Fibroblast of skin of left biceps (primary cell): ENCODE results near the gene DCP1A.
"Not testable (repeated sequence)": the region's sequence is repeated elsewhere in the genome, so short reads cannot be mapped to it uniquely, and the experiment has no call there.

Experiments used
- DNase-seq, 2 experiments: peaks; one replicate each; pipeline ENCODE4 v3.0.0-alpha.2; 2013; ENCODE audit warnings: low read depth in 2 of 2

The DCP1A gene

DNA sequence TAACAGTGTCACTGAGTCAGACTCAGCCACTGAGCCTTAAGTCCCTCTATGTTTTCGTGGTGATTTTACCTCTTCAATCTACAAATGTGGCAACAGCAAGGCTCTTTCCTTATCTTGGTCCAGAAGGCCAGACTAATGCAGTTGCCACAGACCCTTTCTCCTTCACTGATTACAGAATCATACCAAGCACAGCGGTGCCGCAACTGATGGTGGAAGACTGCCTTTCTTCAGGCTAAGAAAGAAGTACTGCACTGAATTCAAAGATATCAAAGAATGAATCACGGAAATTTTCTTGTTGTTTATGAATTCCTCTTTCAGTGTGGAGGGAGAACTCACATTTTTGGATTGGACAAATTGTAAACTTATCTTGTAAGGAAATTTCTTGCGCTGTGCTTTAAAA, 18.6 kb downstream of the DCP1A start:
- no peak for DNase-seq

DNA sequence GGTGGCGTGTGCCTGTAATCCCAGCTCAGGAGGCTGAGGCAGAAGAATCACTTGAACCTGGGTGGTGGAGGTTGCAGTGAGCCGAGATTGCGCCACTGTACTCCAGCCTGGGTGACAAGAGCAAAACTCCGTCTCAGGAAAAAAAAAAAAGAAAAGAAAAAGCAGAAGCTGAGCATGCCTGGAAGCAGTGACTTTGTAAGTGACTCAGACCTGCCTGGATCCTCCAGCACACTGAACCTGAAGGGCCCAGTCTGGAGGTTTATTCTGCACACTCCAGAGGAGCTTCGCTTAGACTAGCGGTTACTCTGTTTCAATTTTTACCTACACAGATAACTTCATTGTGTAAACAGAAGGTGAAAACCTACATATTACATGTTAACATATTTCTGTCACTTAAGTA, 19.4 kb downstream of the DCP1A start:
- not testable (repeated sequence) for DNase-seq

- no peak for DNase-seq
Measured at GRCh38 chr3:53324105-53324504, 23.2 kb downstream of the DCP1A start.

- DNase-seq, result no peak
Measured at GRCh38 chr3:53320697-53321096, 26.6 kb downstream of the DCP1A start.

GRCh38 chr3:53318522-53318921, 28.8 kb downstream of the DCP1A start:
- DNase-seq, result peak; percentile 6 to 9

GRCh38 chr3:53312832-53313231, 34.5 kb downstream of the DCP1A start:
- no peak for DNase-seq

DNA sequence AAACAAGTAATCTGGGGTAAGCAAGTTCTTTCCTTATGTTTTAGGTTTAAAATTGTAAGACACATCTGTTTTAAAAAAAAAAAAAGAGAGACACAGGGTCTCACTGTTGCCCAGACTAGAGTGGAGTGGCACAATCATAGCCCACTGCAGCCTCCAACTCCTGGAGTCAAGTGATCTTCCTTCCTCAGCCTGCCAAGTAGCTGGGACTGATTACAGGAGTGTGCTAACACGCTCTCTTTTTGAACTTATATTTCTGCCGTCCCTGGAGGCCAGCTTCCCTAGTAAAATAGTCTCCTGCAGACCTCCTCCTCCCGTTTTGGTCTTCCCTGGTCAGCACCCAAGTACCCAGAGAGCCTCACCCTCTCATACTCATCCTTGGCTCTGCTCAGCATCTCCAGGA, 35.5 kb downstream of the DCP1A start:
- no peak for DNase-seq

GRCh38 chr3:53303957-53304356, 43.4 kb downstream of the DCP1A start:
- no peak for DNase-seq

GRCh38 chr3:53303549-53303948, 43.8 kb downstream of the DCP1A start:
- DNase-seq, result no peak

DNA sequence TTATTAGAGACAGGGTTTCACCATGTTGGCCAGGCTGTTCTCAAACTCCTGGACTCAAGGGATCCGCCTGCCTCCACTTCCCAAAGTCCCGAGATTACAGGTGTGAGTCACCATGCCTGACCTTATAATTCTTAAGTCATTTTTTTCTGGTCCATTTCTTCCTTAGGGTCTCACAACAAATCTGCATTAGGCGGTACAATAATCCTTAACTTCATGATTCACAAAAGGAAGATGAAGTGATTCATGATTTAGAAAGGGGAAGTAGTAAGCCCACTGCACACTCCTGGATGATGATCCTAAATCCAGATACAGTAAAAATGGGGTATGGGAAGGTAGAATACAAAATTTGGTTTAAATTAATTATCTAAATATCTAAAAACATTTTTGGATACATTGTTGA, 46.5 kb downstream of the DCP1A start:
- no peak for DNase-seq

GRCh38 chr3:53299611-53300023, 47.7 kb downstream of the DCP1A start:
- DNase-seq, result peak; percentile 17 to 19

- no peak for DNase-seq
Measured at GRCh38 chr3:53295410-53295809, 51.9 kb downstream of the DCP1A start.

DNA sequence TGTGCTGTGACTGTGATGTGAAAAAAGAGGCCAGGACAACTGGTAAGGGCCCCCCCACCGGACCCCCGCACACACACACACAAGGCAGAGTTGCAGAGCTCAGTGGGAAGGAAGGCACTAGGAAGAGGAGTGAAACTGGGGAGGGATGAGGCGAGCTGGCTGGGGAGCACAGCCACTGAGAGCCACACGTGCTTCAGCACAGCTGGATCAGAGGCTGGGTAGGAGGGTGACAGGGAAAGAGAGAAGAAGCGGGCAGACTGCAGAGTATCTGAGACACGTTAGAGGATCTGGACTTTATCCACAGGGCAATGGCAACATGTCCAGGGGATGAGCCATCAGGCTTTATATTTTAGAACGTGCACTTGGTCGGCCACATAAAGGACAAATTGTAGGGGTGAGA, 53.5 kb downstream of the DCP1A start:
- DNase-seq, result no peak

DNA sequence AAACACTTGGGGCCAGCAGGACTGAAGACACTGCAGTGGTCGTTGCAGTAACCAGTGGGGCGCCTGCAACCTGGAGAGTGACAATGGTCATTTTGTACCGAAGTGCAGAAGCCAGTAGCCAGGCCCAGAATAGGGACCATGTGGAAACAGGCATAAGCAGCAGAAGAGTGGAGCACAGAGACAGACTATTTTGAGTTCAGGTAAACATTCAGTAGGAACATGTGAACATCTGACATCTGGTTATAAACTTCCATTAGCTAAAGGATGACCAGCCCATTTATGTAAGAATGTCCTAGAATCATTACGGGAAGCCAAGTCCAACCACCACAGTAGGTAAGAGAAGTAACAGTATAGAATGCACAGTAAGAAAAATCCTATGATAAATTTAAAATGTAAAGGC, 59.1 kb downstream of the DCP1A start:
- DNase-seq, result no peak

GRCh38 chr3:53287131-53287629, 60.2 kb downstream of the DCP1A start:
- no peak for DNase-seq

GRCh38 chr3:53286727-53287126, 60.6 kb downstream of the DCP1A start:
- DNase-seq, result no peak

DNA sequence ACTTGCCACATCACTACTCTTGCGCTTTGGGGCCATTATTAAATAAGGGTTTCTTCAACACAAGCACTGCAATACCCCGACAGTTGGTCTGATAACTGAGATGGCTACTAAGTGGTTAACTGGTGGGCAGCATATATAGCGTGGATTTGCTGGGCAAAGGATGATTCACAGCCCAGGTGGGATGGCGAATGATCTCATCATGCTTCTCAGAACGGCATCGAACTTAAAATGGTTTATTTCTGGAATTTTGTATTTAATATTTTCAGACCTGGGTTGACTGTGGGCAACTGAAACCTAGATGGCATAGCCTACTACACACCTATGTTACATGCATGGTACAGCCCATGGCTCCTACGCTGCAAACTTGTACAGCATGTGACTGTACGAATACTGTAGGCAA, 64.8 kb downstream of the DCP1A start:
- DNase-seq, result no peak

GRCh38 chr3:53278667-53279066, 68.7 kb downstream of the DCP1A start:
- no peak for DNase-seq

GRCh38 chr3:53274938-53275605, 72.3 kb downstream of the DCP1A start:
- no peak for DNase-seq

- no peak for DNase-seq
Measured at GRCh38 chr3:53273146-53273670, 74.1 kb downstream of the DCP1A start.

DNA sequence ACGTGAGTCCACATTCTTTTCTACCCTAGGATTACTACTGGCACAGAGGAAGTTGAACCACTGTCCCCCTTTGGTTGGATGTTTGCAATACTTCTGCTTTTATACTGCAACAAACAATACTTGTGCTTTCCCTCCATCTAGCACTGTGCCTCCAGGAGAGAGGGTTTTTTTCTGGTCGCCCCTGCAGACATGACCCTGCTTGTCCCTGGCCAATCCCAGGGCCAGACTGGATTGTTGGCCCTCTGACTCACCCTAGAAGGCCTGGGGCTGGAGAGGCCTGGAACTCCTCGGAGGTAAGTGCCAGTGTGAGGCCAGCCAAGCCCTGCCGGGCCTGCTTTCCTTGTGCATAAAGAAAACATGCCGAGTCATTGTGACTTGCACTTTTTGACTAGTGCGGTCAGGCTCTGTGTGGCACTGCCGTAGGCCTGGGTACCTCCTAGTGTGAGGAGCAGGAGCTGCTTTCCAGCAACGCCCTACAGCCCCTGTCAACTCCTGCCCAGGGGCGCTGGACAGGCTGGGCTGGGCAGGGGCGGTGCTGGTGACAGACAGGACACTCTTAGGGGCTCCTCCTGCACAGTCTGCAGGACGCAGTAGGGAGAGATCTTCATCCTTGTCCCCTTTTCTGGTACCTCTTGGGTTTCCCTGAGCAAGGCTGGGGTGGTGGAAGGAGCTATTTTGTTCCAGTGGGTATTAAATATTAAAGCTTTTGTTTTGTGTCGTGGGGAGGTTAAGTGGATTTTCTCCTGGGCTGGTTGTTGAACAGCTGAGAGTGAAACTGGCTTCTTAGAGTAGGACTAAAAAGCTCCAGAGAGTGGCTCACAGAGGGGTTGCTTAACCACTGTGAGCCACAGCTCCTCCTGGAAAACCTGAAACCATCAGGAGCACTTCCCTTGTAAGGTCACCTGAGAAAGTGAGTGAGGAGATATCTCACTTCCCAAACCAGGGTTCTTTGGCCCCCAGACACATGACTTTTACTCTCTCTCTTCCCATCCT, 77.2 kb downstream of the DCP1A start:
- DNase-seq, result peak; percentile 68 to 72

DNA sequence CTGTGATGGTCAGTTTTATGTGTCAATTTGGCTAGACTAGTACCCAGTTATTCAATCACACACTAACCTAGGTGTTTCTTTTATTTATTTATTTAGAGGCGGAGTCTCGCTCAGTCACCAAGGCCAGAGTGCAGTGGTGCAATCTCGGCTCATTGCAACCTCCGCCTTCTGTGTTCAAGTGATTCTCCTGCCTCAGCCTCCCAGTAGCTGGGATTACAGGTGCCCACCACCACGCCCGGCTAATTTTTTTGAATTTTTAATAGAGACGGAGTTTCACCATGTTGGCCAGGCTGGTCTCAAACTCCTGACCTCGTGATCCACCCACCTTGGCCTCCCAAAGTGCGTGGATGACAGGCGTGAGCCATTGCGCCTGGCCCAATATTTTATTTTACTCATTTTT, 78.2 kb downstream of the DCP1A start:
- DNase-seq, result not testable (repeated sequence)

GRCh38 chr3:53267766-53268165, 79.6 kb downstream of the DCP1A start:
- DNase-seq, result no peak
